ENCODE data around the gene TRIM56. TPM values are rescaled to one million over a fixed set of nuclear protein-coding genes. Genes with fewer than 3 reads are reported as not detected.
A peak's percentile ranks its signal among the peaks of the same experiment; 100 is the strongest.
"Not testable (repeated sequence)": the region's sequence is repeated elsewhere in the genome, so short reads cannot be mapped to it uniquely, and the experiment has no call there.

The TRIM56 gene
- polyA plus RNA-seq, 1 experiment: 3.2 TPM

- ChIA-PET CTCF (interaction anchor here (1.4 kb wide), 1 partner anchor 181 kb away, joined by 6 read pairs; no protein-coding TSS in a partner anchor), POLR2A (no interaction called here)
- Histone ChIP-seq H3K27me3 (ENCODE audit: control insufficient read depth, insufficient read depth, low read length) (peaks cover 1% of the 10 kb centered on the region), H3K4me3 (ENCODE audit: low read depth, low read length) (no peak overlapping the region), H3K36me3 (ENCODE audit: control insufficient read depth, insufficient read depth, low read length) (no peaks in the 10 kb centered on the region)
- no peak for DNase-seq (ENCODE audit: low read depth)
- TF ChIP-seq CTCF (IDR thresholded peaks at IDR 0.05; ENCODE audit: insufficient read depth, low read depth, low read length): no peak
Observed at GRCh38 chr7:101075646-101076045, 9.6 kb upstream of the TRIM56 start.

- POLR2A ChIA-PET: not testable (repeated sequence)
Observed at GRCh38 chr7:101076183-101076582, 9.1 kb upstream of the TRIM56 start.

GRCh38 chr7:101077303-101078086 is 7.8 kb upstream of the TRIM56 start:
- CTCF ChIA-PET: interaction anchor here (0.5 to 2.3 kb wide), 29 partner anchors 9 to 205 kb away, joined by 3 to 22 read pairs (median 4); partner anchors contain the start of genes ACHE, MUC17 and UFSP1
- no peaks in the 10 kb centered on the region; the same call in 1 of the 2 replicates for H3K27me3 ChIP-seq (ENCODE audit: control insufficient read depth, insufficient read depth, low read length)
- peak; percentile 98 for TF ChIP-seq CTCF (IDR thresholded peaks at IDR 0.05; ENCODE audit: insufficient read depth, low read depth, low read length)
- POLR2A ChIA-PET: no interaction called here
- no peaks in the 10 kb centered on the region for H3K36me3 ChIP-seq (ENCODE audit: control insufficient read depth, insufficient read depth, low read length)
- no peak for DNase-seq (ENCODE audit: low read depth)
- H3K4me3 ChIP-seq (ENCODE audit: low read depth, low read length): no peak overlapping the region

More at GRCh38 chr7:101076183-101076582, 9.1 kb upstream of the TRIM56 start:
- not testable (repeated sequence) for H3K36me3 ChIP-seq (ENCODE audit: control insufficient read depth, insufficient read depth, low read length); DNase-seq (ENCODE audit: low read depth); H3K4me3 ChIP-seq (ENCODE audit: low read depth, low read length); H3K27me3 ChIP-seq (ENCODE audit: control insufficient read depth, insufficient read depth, low read length)
- CTCF ChIA-PET: interaction anchor here (1.4 to 2.3 kb wide), 6 partner anchors 10 to 187 kb away, joined by 3 to 22 read pairs (median 6); partner anchors contain the start of gene UFSP1

GRCh38 chr7:101081432-101081831 is 3.8 kb upstream of the TRIM56 start:
- DNase-seq (ENCODE audit: low read depth): no peak
- ChIA-PET POLR2A (no interaction called here), CTCF (interaction anchor here (1.6 to 1.8 kb wide), 2 partner anchors 23 to 188 kb away, joined by 4 to 8 read pairs; no protein-coding TSS in a partner anchor)
- Histone ChIP-seq H3K27me3 (ENCODE audit: control insufficient read depth, insufficient read depth, low read length) (no peaks in the 10 kb centered on the region), H3K4me3 (ENCODE audit: low read depth, low read length) (no peak overlapping the region), H3K36me3 (ENCODE audit: control insufficient read depth, insufficient read depth, low read length) (no peaks in the 10 kb centered on the region)
- TF ChIP-seq CTCF (IDR thresholded peaks at IDR 0.05; ENCODE audit: insufficient read depth, low read depth, low read length): no peak

- TF ChIP-seq CTCF (IDR thresholded peaks at IDR 0.05; ENCODE audit: insufficient read depth, low read depth, low read length): no peak
- no peak for DNase-seq (ENCODE audit: low read depth)
- Histone ChIP-seq H3K4me3 (ENCODE audit: low read depth, low read length) (peak overlapping the region; percentile 95), H3K36me3 (ENCODE audit: control insufficient read depth, insufficient read depth, low read length) (peaks cover 28% of the 10 kb centered on the region), H3K27me3 (ENCODE audit: control insufficient read depth, insufficient read depth, low read length) (no peaks in the 10 kb centered on the region)
- POLR2A ChIA-PET: interaction anchor here (0.6 to 1.4 kb wide), 3 partner anchors 37 to 89 kb away, joined by 3 to 5 read pairs (median 3); no protein-coding TSS in a partner anchor
- CTCF ChIA-PET: interaction anchor here (0.9 to 4.2 kb wide), 11 partner anchors 9 to 190 kb away, joined by 3 to 16 read pairs (median 5); partner anchors contain the start of genes ACHE and SERPINE1
Observed at GRCh38 chr7:101084865-101085161, 468 bp upstream of the TRIM56 start.

All from BJ (cell line).